ENCODE measurements around the gene NRSN1.

DNA sequence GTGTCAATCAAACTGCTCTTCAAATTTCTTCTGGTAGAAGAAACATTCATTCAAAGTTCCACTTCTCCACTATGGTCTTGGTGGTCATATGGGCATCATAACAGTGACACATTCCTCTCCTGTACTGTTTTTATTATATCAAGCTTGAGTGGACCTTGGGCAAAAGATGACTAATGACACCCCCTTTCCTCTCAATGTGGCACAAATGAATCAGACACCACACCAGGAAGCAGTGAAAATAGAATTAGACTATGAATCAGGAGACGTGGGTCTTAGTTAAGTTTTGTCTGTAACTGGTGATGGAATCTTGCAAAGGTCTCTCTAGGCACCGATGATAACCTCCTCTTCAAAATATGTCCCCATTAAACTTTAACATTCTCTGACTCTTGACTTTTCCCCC lies 9.0 kb upstream of the NRSN1 start:
- no peak for TF ChIP-seq EZH2phosphoT487 (conservative IDR thresholded peaks at IDR 0.05; ENCODE audit: low read length)
- TF ChIP-seq, protein P1, sequence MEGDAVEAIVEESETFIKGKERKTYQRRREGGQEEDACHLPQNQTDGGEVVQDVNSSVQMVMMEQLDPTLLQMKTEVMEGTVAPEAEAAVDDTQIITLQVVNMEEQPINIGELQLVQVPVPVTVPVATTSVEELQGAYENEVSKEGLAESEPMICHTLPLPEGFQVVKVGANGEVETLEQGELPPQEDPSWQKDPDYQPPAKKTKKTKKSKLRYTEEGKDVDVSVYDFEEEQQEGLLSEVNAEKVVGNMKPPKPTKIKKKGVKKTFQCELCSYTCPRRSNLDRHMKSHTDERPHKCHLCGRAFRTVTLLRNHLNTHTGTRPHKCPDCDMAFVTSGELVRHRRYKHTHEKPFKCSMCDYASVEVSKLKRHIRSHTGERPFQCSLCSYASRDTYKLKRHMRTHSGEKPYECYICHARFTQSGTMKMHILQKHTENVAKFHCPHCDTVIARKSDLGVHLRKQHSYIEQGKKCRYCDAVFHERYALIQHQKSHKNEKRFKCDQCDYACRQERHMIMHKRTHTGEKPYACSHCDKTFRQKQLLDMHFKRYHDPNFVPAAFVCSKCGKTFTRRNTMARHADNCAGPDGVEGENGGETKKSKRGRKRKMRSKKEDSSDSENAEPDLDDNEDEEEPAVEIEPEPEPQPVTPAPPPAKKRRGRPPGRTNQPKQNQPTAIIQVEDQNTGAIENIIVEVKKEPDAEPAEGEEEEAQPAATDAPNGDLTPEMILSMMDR (IDR thresholded peaks at IDR 0.05; ENCODE audit: insufficient read depth, low read length, poor library complexity, severe bottlenecking), result no peak
